Stimulated activated CD8-positive, alpha-beta memory T cell treated with anti-CD3 and anti-CD28 coated beads, Interleukin-2, amount 100 ng/mL, for 1 hour (primary cell): ENCODE data around the gene LPCAT1.

Source experiments
- DNase-seq, 2 donors: peaks; one replicate each; pipeline ENCODE4 v3.0.0-alpha.2; 2020; ENCODE audit warnings: low read depth in 2 of 2

Gene LPCAT1

GRCh38 chr5:1555011-1555807, 31.4 kb upstream of the LPCAT1 start:
- no peak for DNase-seq

DNA sequence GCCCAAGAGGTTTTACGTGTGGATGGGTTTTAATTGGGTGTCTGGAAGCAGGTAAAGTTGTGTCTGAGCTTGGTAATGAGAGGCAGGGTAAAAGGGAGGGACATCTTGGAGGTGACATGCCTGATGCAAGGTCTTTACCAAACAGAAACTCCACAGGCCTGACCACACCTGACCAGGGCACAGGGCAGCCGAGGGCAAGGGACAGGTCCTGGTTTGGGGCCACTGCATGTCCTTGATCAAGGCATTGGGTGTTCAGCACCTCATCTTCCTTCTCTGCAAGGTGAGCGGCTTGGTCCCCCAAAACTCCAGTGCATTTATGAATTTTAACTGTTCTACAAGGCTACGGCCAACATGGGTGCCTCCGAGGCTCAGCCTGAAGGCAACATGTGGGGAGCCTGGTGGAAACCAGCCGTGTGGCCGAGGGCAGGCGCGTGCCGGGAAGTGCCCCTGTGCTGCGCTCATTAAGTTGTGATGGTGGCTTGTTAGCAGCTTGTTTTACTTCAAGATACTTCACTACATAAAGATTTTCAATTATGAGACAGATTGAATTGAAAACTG, 30.7 kb upstream of the LPCAT1 start:
- DNase-seq: no peak

DNA sequence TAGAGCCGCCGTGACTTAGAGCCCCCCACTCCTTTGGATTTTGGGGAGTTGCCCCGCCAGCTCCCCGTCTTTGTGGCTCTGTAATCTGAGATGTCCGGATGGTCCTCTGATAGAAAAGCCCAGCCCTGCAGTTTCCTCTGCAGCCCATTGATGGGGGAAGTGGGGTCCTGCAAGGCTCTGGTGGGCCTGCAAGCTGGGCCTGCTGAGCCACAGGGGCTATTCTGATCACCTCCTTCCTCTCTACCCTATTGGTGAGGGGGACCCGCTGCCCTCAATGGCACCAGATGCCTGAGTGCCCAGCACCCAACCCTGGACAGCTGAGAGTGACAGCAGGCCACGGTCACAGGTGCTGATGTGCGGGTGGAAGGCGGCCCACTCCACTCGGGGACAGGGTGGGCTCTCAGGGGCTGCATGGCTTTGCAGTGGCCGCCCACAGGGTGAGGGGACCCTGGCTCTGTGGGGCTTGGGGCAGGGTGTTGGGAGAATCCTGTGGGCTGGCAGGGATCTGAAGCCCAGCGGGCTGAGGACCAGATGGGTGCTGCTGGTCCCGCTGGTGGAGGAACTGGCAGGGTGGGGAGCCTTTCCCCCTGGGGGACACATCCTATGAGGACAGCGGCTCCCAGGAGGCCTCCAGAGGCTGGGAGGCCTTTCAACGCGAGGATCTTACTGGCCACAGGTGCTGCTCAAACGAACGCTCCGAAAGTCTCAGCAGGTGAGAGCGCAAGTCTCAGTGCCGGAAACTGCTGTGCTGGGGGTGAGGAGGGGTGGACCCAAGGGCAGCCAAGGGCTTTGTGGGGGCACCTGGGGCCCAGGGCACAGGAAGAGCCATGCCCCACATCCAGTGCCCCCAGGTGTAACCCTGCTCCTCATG, 30.0 kb upstream of the LPCAT1 start:
- DNase-seq: no peak

GRCh38 chr5:1552521-1553255, 28.9 kb upstream of the LPCAT1 start:
- no peak for DNase-seq

GRCh38 chr5:1551426-1552301, 27.9 kb upstream of the LPCAT1 start:
- no peak for DNase-seq

- DNase-seq: no peak
Observed at GRCh38 chr5:1550287-1551076, 26.7 kb upstream of the LPCAT1 start.

- DNase-seq: no peak
Observed at GRCh38 chr5:1549475-1550030, 25.8 kb upstream of the LPCAT1 start.

DNA sequence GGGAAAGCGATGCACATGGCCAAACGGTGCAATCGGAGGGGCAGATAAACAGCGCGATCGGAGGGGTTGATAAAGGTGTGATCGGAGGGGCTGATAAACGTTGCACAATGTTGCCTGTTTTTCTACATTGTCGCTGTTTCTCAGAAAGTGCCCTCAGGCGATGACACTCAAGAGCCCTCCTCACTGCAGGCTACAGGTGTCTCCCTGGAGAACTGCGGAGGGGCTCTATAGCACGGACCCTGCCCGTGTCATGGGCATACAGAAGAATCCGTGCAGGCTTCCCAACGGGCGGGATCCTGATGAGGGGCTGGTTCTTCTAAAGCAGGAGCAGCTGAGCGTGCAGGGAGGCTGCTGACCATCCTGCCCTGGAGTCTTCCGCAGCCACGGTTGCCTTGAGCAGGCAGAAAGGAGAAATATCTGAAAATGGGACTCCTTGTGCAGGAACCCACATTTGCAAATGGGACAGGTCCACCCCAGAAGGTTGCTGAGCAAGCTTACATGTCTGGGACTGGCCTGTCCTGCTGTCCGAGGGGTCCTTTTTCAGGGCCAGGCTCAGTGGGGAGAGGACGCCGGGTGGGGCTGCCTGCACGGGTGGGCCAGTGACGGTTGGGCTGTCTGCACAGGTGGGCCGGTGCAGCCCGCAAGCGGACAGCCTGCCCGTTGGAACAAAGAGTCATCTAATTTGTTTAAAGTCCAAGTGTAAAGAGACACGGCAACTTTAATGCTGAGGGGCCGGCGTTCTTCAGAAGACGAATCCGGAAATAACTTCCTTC, 25.1 kb upstream of the LPCAT1 start:
- DNase-seq: no peak

- no peak for DNase-seq
Observed at GRCh38 chr5:1547655-1548054, 23.9 kb upstream of the LPCAT1 start.

GRCh38 chr5:1547236-1547635, 23.5 kb upstream of the LPCAT1 start:
- DNase-seq: no peak

GRCh38 chr5:1546556-1546955, 22.8 kb upstream of the LPCAT1 start:
- DNase-seq: no peak

DNA sequence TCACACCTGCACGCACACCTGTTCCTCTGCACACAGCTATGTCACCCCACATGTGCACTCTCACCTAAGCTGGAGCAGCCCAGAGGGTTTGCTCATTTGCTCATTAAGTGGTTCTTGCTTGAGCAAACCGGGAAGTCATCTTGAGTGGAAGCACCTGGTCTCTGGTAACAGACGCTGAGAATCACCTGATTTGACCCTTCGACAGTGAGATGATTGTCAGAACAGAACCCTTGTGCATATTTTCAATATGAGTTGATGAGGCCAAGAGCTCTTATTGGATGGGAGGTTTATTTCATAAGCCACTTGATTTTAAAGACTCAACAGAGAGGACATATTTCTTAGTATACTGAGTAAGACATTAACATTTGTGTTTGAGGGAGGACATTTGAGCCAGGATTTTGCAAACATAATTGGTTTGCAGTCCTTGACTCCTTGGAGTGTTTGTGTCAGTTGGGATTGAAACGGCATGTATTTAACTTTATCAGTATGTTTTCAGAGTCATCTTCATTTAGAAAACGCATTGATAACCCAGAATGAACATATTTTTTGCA, 22.1 kb upstream of the LPCAT1 start:
- DNase-seq: no peak

- no peak for DNase-seq
Observed at GRCh38 chr5:1545126-1545804, 21.5 kb upstream of the LPCAT1 start.

DNA sequence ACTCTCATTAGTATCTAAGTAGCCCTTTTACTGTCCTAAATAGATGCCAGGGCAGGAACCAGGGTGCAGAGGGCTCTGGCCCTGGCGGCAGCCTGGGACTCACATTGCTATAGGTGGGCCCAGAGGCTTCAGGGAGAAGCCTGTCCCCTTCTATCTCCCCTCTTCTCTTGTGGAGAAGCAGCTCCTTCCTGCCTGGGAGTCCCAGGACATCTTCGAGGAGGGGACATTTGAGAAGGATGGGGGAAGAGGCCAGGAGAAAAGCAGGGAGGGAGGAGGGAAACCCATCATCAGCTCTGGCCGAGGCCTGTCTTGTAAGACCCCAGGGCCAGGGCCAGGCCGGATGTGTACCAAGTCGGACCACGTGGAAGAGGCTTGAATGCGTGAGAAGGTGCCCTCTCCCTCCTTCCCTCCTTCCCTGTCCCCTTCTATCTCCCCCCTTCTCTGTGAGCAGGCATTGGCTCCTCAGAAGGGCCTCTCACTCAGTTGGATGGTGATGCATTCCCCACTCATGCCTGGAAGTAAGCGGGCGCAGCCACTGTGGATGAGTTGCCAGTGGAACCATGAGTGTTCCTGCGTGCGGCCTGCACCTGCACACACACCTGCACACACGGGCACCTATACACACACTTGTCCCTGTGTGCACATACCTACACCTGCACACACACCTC, 20.7 kb upstream of the LPCAT1 start:
- DNase-seq: no peak

DNA sequence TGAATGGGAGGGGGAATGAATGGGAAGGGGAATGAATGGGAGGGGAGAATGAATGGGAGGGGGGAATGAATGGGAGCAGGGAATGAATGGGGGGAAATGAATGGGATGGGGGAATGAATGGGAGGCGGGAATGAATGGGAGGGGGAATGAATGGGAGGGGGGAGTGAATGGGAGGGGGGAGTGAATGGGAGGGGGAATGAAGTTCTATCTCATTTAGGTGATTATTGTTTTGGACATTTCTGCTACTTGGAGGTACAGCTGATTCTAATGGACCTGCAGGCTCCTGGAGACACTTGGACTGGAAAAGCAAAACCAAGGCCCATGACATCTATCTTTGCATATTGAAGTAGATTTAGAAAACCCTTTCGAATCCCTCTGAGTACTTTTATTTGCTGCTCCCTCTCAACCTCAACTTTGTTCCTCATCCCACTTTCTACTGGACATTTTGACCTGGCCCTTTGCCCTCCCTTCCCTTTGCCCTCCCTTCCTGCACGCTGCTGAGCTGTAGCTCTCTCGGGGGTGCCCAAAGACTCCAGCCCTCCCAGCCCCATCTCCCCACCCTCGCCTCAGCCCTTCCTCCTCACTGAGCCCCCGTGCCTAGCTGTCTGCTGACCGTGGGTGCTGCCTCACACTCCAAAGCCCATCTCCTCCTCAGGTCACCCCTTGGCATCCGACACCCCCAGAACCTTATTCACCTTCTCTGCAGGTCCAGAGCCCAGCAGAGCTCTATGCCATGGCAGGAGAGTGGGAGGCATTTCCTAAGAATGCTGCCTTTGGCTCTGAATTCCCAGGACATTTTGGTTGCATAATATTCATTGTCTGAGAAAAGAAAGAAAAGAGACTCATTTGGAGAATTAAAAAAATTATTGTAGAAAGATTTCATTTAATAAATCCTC, 19.9 kb upstream of the LPCAT1 start:
- DNase-seq: no peak

GRCh38 chr5:1542781-1543180, 19.0 kb upstream of the LPCAT1 start:
- no peak for DNase-seq
